Mesendoderm (in vitro differentiated cells): ENCODE data around the gene CNIH3.
A peak's percentile ranks its signal among the peaks of the same experiment; 100 is the strongest.

Source experiments
- DNase-seq: peaks from one replicate; pipeline ENCODE4 v3.0.0; 2013
- H2AK5ac ChIP-seq: 2 replicates; pipeline ENCODE4 v1.6.1; 2013; ENCODE audit warnings: low read length, inconsistent platforms
- H2BK120ac ChIP-seq: 2 replicates; pipeline ENCODE4 v1.6.1; 2013; ENCODE audit warnings: low read depth, mild to moderate bottlenecking, low read length, moderate library complexity, mixed read lengths
- H2BK15ac ChIP-seq: replicated peaks from 2 replicates; pipeline ENCODE4 v1.6.1; 2013; ENCODE audit warnings: low read depth, mild to moderate bottlenecking, moderate library complexity
- H2BK5ac ChIP-seq: 2 replicates; pipeline ENCODE4 v1.6.1; 2013; ENCODE audit warnings: low read length, inconsistent platforms
- H3K18ac ChIP-seq: 2 replicates; pipeline ENCODE4 v1.6.1; 2013; ENCODE audit warnings: mild to moderate bottlenecking, low read length, mixed read lengths
- H3K23ac ChIP-seq: one replicate; pipeline ENCODE4 v1.6.1; 2013; ENCODE audit warnings: low read length
- H3K27ac ChIP-seq: 2 replicates; pipeline ENCODE4 v1.5.1; 2013; ENCODE audit warnings: low read depth, mild to moderate bottlenecking, inconsistent platforms, low read length, moderate library complexity
- H3K27me3 ChIP-seq: 2 replicates; pipeline ENCODE4 v1.6.1; 2013; ENCODE audit warnings: low read length, control low read depth, mild to moderate bottlenecking, inconsistent platforms; ENCODE audit not compliant: insufficient read depth, poor library complexity
- H3K36me3 ChIP-seq: 2 replicates; pipeline ENCODE4 v1.6.1; 2013; ENCODE audit warnings: low read length, inconsistent platforms; ENCODE audit not compliant: control insufficient read depth, insufficient read depth
- H3K4ac ChIP-seq: one replicate; pipeline ENCODE4 v1.6.1; 2013; ENCODE audit warnings: low read depth, mild to moderate bottlenecking, low read length, moderate library complexity
- H3K4me1 ChIP-seq: 2 replicates; pipeline ENCODE4 v1.6.1; 2013; ENCODE audit warnings: low read depth, low read length, inconsistent platforms; ENCODE audit not compliant: control insufficient read depth
- H3K4me2 ChIP-seq: 2 replicates; pipeline ENCODE4 v1.6.1; 2013; ENCODE audit warnings: low read length
- H3K4me3 ChIP-seq: 2 replicates; pipeline ENCODE4 v1.5.1; 2013; ENCODE audit warnings: mild to moderate bottlenecking, low read length
- H3K56ac ChIP-seq: one replicate; pipeline ENCODE4 v1.6.1; 2013; ENCODE audit warnings: low read length
- H3K79me1 ChIP-seq: 2 replicates; pipeline ENCODE4 v1.6.1; 2013; ENCODE audit warnings: low read length, inconsistent platforms
- H3K79me2 ChIP-seq: 2 replicates; pipeline ENCODE4 v1.6.1; 2013; ENCODE audit warnings: mild to moderate bottlenecking, low read length; ENCODE audit not compliant: control insufficient read depth, insufficient read depth
- H3K9ac ChIP-seq: 2 replicates; pipeline ENCODE4 v1.6.1; 2013; ENCODE audit warnings: low read length, inconsistent platforms
- H4K5ac ChIP-seq: one replicate; pipeline ENCODE4 v1.6.1; 2013; ENCODE audit warnings: low read length
- H4K8ac ChIP-seq: one replicate; pipeline ENCODE4 v1.6.1; 2013; ENCODE audit warnings: low read depth, mild to moderate bottlenecking, control low read depth, low read length, moderate library complexity
- WGBS: extraction: QIAGEN DNeasy Blood & Tissue Kit; methylation state at CpG from one replicate; pipeline ENCODE4 v1.1.7; 2013; ENCODE audit warnings: low lambda C conversion rate, missing lambda C conversion rate; ENCODE audit not compliant: insufficient coverage; ENCODE audit errors: extremely low coverage; 5-methylcytosine and 5-hydroxymethylcytosine counted together

CNIH3 gene

GRCh38 chr1:224622831-224623230, 6.7 kb downstream of the CNIH3 start:
- Histone ChIP-seq H3K9ac (no peak overlapping the region), H3K79me2 (peaks cover 12% of the 10 kb centered on the region), H3K4me1 (peaks cover 2% of the 10 kb centered on the region), H3K36me3 (no peaks in the 10 kb centered on the region), H3K79me1 (peaks cover 6% of the 10 kb centered on the region), H3K27ac (no peak overlapping the region), H2BK120ac (no peak overlapping the region), H3K18ac (no peak overlapping the region), H3K56ac (no peak overlapping the region), H3K27me3 (no peaks in the 10 kb centered on the region), H4K8ac (no peak overlapping the region), H3K4ac (no peak overlapping the region), H3K4me3 (no peak overlapping the region), H4K5ac (no peak overlapping the region), H2AK5ac (no peak overlapping the region), H3K23ac (no peak overlapping the region), H3K4me2 (no peak overlapping the region), H2BK15ac (no peak overlapping the region), H2BK5ac (no peak overlapping the region)
- no peak for DNase-seq
- WGBS: no CpG with 5 or more reads among the region's 2 CpGs

GRCh38 chr1:224623310-224623714, 7.2 kb downstream of the CNIH3 start:
- Histone ChIP-seq H3K4me2 (no peak overlapping the region), H3K56ac (no peak overlapping the region), H3K27me3 (no peaks in the 10 kb centered on the region), H3K4ac (no peak overlapping the region), H2BK15ac (no peak overlapping the region), H3K4me1 (peaks cover 2% of the 10 kb centered on the region), H4K5ac (no peak overlapping the region), H2AK5ac (no peak overlapping the region), H3K79me2 (peaks cover 11% of the 10 kb centered on the region), H2BK120ac (no peak overlapping the region), H3K79me1 (peaks cover 6% of the 10 kb centered on the region), H3K9ac (no peak overlapping the region), H2BK5ac (no peak overlapping the region), H3K36me3 (no peaks in the 10 kb centered on the region), H3K23ac (no peak overlapping the region), H3K27ac (no peak overlapping the region), H4K8ac (no peak overlapping the region), H3K4me3 (no peak overlapping the region), H3K18ac (no peak overlapping the region)
- no CpG with 5 or more reads among the region's 5 CpGs for WGBS
- DNase-seq: no peak

GRCh38 chr1:224623743-224624333, 7.7 kb downstream of the CNIH3 start:
- Histone ChIP-seq H3K27ac (no peak overlapping the region), H3K4ac (no peak overlapping the region), H3K27me3 (no peaks in the 10 kb centered on the region), H3K9ac (no peak overlapping the region), H3K79me2 (peaks cover 11% of the 10 kb centered on the region), H3K18ac (no peak overlapping the region), H2AK5ac (no peak overlapping the region), H2BK5ac (no peak overlapping the region), H3K36me3 (no peaks in the 10 kb centered on the region), H3K56ac (no peak overlapping the region), H4K8ac (no peak overlapping the region), H3K4me2 (no peak overlapping the region), H2BK15ac (no peak overlapping the region), H3K4me1 (no peaks in the 10 kb centered on the region), H4K5ac (no peak overlapping the region), H2BK120ac (no peak overlapping the region), H3K23ac (no peak overlapping the region), H3K4me3 (no peak overlapping the region), H3K79me1 (peaks cover 6% of the 10 kb centered on the region)
- WGBS: no CpG with 5 or more reads among the region's 7 CpGs
- peak; percentile 73 for DNase-seq

DNA sequence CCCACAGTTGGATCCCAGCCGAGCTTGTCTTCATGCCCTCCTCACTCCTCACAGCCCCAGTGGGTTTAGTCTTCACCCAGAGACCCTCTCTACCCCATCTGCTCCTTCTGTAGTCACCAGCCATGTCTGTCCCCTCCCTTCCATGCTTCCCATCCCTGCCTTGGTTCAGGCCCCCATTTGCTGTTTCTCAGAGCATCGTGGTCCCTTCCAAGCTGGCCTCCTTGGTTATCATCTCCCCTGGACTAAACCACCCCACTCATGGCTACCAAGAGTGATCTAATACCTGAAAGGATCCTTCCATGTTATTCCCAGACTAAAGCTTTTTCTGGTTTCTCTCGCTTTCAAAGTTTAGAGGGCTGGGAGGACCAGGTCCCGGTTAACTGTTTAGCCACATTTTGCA, 8.3 kb downstream of the CNIH3 start:
- H3K27me3 ChIP-seq: no peaks in the 10 kb centered on the region
- no peak overlapping the region for H3K27ac ChIP-seq
- H3K23ac ChIP-seq: no peak overlapping the region
- no peak overlapping the region for H3K4ac ChIP-seq
- no peaks in the 10 kb centered on the region for H3K4me1 ChIP-seq
- peaks cover 6% of the 10 kb centered on the region for H3K79me1 ChIP-seq
- H2BK120ac ChIP-seq: no peak overlapping the region
- no peak overlapping the region for H4K5ac ChIP-seq
- WGBS: no CpG with 5 or more reads among the region's 4 CpGs
- no peak overlapping the region for H2AK5ac ChIP-seq
- no peak overlapping the region for H3K4me3 ChIP-seq
- H2BK15ac ChIP-seq: no peak overlapping the region
- no peak overlapping the region for H2BK5ac ChIP-seq
- H3K4me2 ChIP-seq: no peak overlapping the region
- no peak overlapping the region for H3K9ac ChIP-seq
- H3K18ac ChIP-seq: no peak overlapping the region
- no peak for DNase-seq
- H4K8ac ChIP-seq: no peak overlapping the region
- H3K36me3 ChIP-seq: no peaks in the 10 kb centered on the region
- no peak overlapping the region for H3K56ac ChIP-seq
- peaks cover 11% of the 10 kb centered on the region for H3K79me2 ChIP-seq

DNA sequence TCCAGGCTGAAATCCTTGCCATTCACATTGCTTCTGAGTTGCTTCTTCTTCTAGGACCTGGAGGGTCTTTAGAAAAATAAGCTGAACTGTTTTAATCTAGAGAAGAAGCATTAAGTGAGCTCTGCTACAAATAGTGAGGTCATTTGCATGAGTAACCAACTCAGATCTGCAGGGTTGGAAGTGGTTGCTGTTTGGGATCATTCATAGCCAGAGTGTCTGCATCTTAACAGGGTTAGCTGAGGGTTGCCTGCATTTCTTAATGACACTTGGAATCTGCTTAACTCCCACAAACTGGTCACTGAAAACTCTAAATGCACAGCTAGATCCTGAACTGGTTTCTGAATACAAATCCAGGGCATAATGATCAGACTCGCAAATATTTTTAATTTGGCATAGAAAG, 9.9 kb downstream of the CNIH3 start:
- Histone ChIP-seq H3K27me3 (no peaks in the 10 kb centered on the region), H4K8ac (no peak overlapping the region), H3K4me1 (no peaks in the 10 kb centered on the region), H2AK5ac (no peak overlapping the region), H3K23ac (no peak overlapping the region), H3K27ac (no peak overlapping the region), H3K79me1 (peaks cover 6% of the 10 kb centered on the region), H3K18ac (no peak overlapping the region), H3K79me2 (peaks cover 12% of the 10 kb centered on the region), H2BK120ac (no peak overlapping the region), H2BK15ac (no peak overlapping the region), H3K9ac (no peak overlapping the region), H3K56ac (no peak overlapping the region), H4K5ac (no peak overlapping the region), H3K4me2 (no peak overlapping the region), H2BK5ac (no peak overlapping the region), H3K4me3 (no peak overlapping the region), H3K4ac (no peak overlapping the region), H3K36me3 (no peaks in the 10 kb centered on the region)
- WGBS: no CpG with 5 or more reads among the region's 1 CpG
- DNase-seq: no peak

GRCh38 chr1:224629965-224630364, 13.8 kb downstream of the CNIH3 start:
- Histone ChIP-seq H3K23ac (no peak overlapping the region), H3K9ac (no peak overlapping the region), H3K36me3 (no peaks in the 10 kb centered on the region), H3K27me3 (no peaks in the 10 kb centered on the region), H3K4me3 (no peak overlapping the region), H3K27ac (no peak overlapping the region), H4K8ac (no peak overlapping the region), H2AK5ac (no peak overlapping the region), H2BK15ac (no peak overlapping the region), H3K4ac (no peak overlapping the region), H3K4me2 (no peak overlapping the region), H3K79me2 (peaks cover 6% of the 10 kb centered on the region), H3K79me1 (peaks cover 2% of the 10 kb centered on the region), H2BK5ac (no peak overlapping the region), H3K18ac (no peak overlapping the region), H2BK120ac (no peak overlapping the region), H3K56ac (no peak overlapping the region), H3K4me1 (peaks cover 4% of the 10 kb centered on the region), H4K5ac (no peak overlapping the region)
- WGBS: no CpG with 5 or more reads among the region's 4 CpGs
- DNase-seq: no peak
